ENCODE results near the gene LCN2.

Gene LCN2

GRCh38 chr9:128149001-128149701, at the start of gene LCN2:
LCN2 (plus strand) TSS chr9:128149453; CDS start chr9:128149526, 73 bp downstream.
- peaks cover 3% of the 10 kb centered on the region; the same call in 1 of the 2 replicates for H3K4me1 ChIP-seq (ENCODE audit: control insufficient read depth, insufficient read depth, low read length)
- no peak within 1 kb of the TSS for H3K4me3 ChIP-seq (ENCODE audit: low read depth, low read length)
- H3K27ac ChIP-seq (ENCODE audit: low read depth, low read length) = no peak within 1 kb of the TSS
- no peak within 1 kb of the TSS for H3K9ac ChIP-seq (ENCODE audit: low read length)
- H3K27me3 ChIP-seq (ENCODE audit: control insufficient read depth, insufficient read depth, low read length) = no peaks in the 10 kb centered on the region
- H3K9me3 ChIP-seq (ENCODE audit: control insufficient read depth, insufficient read depth, low read depth, low read length) = no peaks in the 10 kb centered on the region
- no peaks in the 10 kb centered on the region for H3K36me3 ChIP-seq (ENCODE audit: control insufficient read depth, insufficient read depth, low read length)

- Histone ChIP-seq H3K36me3 (ENCODE audit: control insufficient read depth, insufficient read depth, low read length) (peaks cover 42% of the 10 kb centered on the region), H3K9me3 (ENCODE audit: control insufficient read depth, insufficient read depth, low read depth, low read length) (no peaks in the 10 kb centered on the region), H3K27me3 (ENCODE audit: control insufficient read depth, insufficient read depth, low read length) (no peaks in the 10 kb centered on the region), H3K4me1 (ENCODE audit: control insufficient read depth, insufficient read depth, low read length) (peaks cover 42% of the 10 kb centered on the region), H3K4me3 (ENCODE audit: low read depth, low read length) (peak overlapping the region; percentile 73; the same call in 1 of the 2 replicates), H3K9ac (ENCODE audit: low read length) (peak overlapping the region; percentile 87), H3K27ac (ENCODE audit: low read depth, low read length) (no peak overlapping the region)
Measured at GRCh38 chr9:128099932-128100491, 49.2 kb upstream of the LCN2 start.

GRCh38 chr9:128100581-128100980, 48.7 kb upstream of the LCN2 start:
- no peak overlapping the region for H3K4me3 ChIP-seq (ENCODE audit: low read depth, low read length)
- H3K9ac ChIP-seq (ENCODE audit: low read length) = no peak overlapping the region
- H3K27me3 ChIP-seq (ENCODE audit: control insufficient read depth, insufficient read depth, low read length) = no peaks in the 10 kb centered on the region
- H3K27ac ChIP-seq (ENCODE audit: low read depth, low read length) = no peak overlapping the region
- no peaks in the 10 kb centered on the region for H3K9me3 ChIP-seq (ENCODE audit: control insufficient read depth, insufficient read depth, low read depth, low read length)
- peaks cover 42% of the 10 kb centered on the region for H3K4me1 ChIP-seq (ENCODE audit: control insufficient read depth, insufficient read depth, low read length)
- H3K36me3 ChIP-seq (ENCODE audit: control insufficient read depth, insufficient read depth, low read length) = peaks cover 46% of the 10 kb centered on the region

GRCh38 chr9:128101231-128101661, 48.0 kb upstream of the LCN2 start:
- Histone ChIP-seq H3K9me3 (ENCODE audit: control insufficient read depth, insufficient read depth, low read depth, low read length) (no peaks in the 10 kb centered on the region), H3K4me1 (ENCODE audit: control insufficient read depth, insufficient read depth, low read length) (peaks cover 42% of the 10 kb centered on the region), H3K9ac (ENCODE audit: low read length) (no peak overlapping the region), H3K27me3 (ENCODE audit: control insufficient read depth, insufficient read depth, low read length) (no peaks in the 10 kb centered on the region), H3K4me3 (ENCODE audit: low read depth, low read length) (no peak overlapping the region), H3K36me3 (ENCODE audit: control insufficient read depth, insufficient read depth, low read length) (peaks cover 52% of the 10 kb centered on the region), H3K27ac (ENCODE audit: low read depth, low read length) (no peak overlapping the region)

- no peak overlapping the region for H3K9ac ChIP-seq (ENCODE audit: low read length)
- no peak overlapping the region for H3K4me3 ChIP-seq (ENCODE audit: low read depth, low read length)
- H3K9me3 ChIP-seq (ENCODE audit: control insufficient read depth, insufficient read depth, low read depth, low read length) = no peaks in the 10 kb centered on the region
- no peaks in the 10 kb centered on the region for H3K27me3 ChIP-seq (ENCODE audit: control insufficient read depth, insufficient read depth, low read length)
- no peak overlapping the region for H3K27ac ChIP-seq (ENCODE audit: low read depth, low read length)
- H3K36me3 ChIP-seq (ENCODE audit: control insufficient read depth, insufficient read depth, low read length) = peaks cover 57% of the 10 kb centered on the region
- peaks cover 42% of the 10 kb centered on the region for H3K4me1 ChIP-seq (ENCODE audit: control insufficient read depth, insufficient read depth, low read length)
Measured at GRCh38 chr9:128101690-128102089, 47.6 kb upstream of the LCN2 start.

GRCh38 chr9:128102196-128102595, 47.1 kb upstream of the LCN2 start:
- Histone ChIP-seq H3K27me3 (ENCODE audit: control insufficient read depth, insufficient read depth, low read length) (no peaks in the 10 kb centered on the region), H3K36me3 (ENCODE audit: control insufficient read depth, insufficient read depth, low read length) (peaks cover 62% of the 10 kb centered on the region), H3K4me3 (ENCODE audit: low read depth, low read length) (no peak overlapping the region), H3K9me3 (ENCODE audit: control insufficient read depth, insufficient read depth, low read depth, low read length) (no peaks in the 10 kb centered on the region), H3K4me1 (ENCODE audit: control insufficient read depth, insufficient read depth, low read length) (peaks cover 37% of the 10 kb centered on the region), H3K9ac (ENCODE audit: low read length) (no peak overlapping the region), H3K27ac (ENCODE audit: low read depth, low read length) (no peak overlapping the region)

- H3K9ac ChIP-seq (ENCODE audit: low read length) = no peak overlapping the region
- peaks cover 29% of the 10 kb centered on the region for H3K4me1 ChIP-seq (ENCODE audit: control insufficient read depth, insufficient read depth, low read length)
- no peaks in the 10 kb centered on the region for H3K27me3 ChIP-seq (ENCODE audit: control insufficient read depth, insufficient read depth, low read length)
- no peak overlapping the region for H3K4me3 ChIP-seq (ENCODE audit: low read depth, low read length)
- no peak overlapping the region for H3K27ac ChIP-seq (ENCODE audit: low read depth, low read length)
- H3K9me3 ChIP-seq (ENCODE audit: control insufficient read depth, insufficient read depth, low read depth, low read length) = no peaks in the 10 kb centered on the region
- peaks cover 70% of the 10 kb centered on the region for H3K36me3 ChIP-seq (ENCODE audit: control insufficient read depth, insufficient read depth, low read length)
Measured at GRCh38 chr9:128102861-128103588, 46.2 kb upstream of the LCN2 start.

GRCh38 chr9:128103589-128103962, 45.7 kb upstream of the LCN2 start:
- Histone ChIP-seq H3K9me3 (ENCODE audit: control insufficient read depth, insufficient read depth, low read depth, low read length) (no peaks in the 10 kb centered on the region), H3K9ac (ENCODE audit: low read length) (no peak overlapping the region), H3K27ac (ENCODE audit: low read depth, low read length) (no peak overlapping the region), H3K4me1 (ENCODE audit: control insufficient read depth, insufficient read depth, low read length) (peaks cover 28% of the 10 kb centered on the region), H3K27me3 (ENCODE audit: control insufficient read depth, insufficient read depth, low read length) (no peaks in the 10 kb centered on the region), H3K36me3 (ENCODE audit: control insufficient read depth, insufficient read depth, low read length) (peaks cover 76% of the 10 kb centered on the region), H3K4me3 (ENCODE audit: low read depth, low read length) (no peak overlapping the region)

- Histone ChIP-seq H3K4me1 (ENCODE audit: control insufficient read depth, insufficient read depth, low read length) (peaks cover 24% of the 10 kb centered on the region), H3K27ac (ENCODE audit: low read depth, low read length) (no peak overlapping the region), H3K9me3 (ENCODE audit: control insufficient read depth, insufficient read depth, low read depth, low read length) (no peaks in the 10 kb centered on the region), H3K36me3 (ENCODE audit: control insufficient read depth, insufficient read depth, low read length) (peaks cover 76% of the 10 kb centered on the region), H3K27me3 (ENCODE audit: control insufficient read depth, insufficient read depth, low read length) (no peaks in the 10 kb centered on the region), H3K4me3 (ENCODE audit: low read depth, low read length) (no peak overlapping the region), H3K9ac (ENCODE audit: low read length) (no peak overlapping the region)
Measured at GRCh38 chr9:128104171-128104618, 45.1 kb upstream of the LCN2 start.

- no peak overlapping the region for H3K27ac ChIP-seq (ENCODE audit: low read depth, low read length)
- H3K4me3 ChIP-seq (ENCODE audit: low read depth, low read length) = no peak overlapping the region
- peaks cover 75% of the 10 kb centered on the region for H3K36me3 ChIP-seq (ENCODE audit: control insufficient read depth, insufficient read depth, low read length)
- no peaks in the 10 kb centered on the region for H3K9me3 ChIP-seq (ENCODE audit: control insufficient read depth, insufficient read depth, low read depth, low read length)
- no peak overlapping the region for H3K9ac ChIP-seq (ENCODE audit: low read length)
- H3K4me1 ChIP-seq (ENCODE audit: control insufficient read depth, insufficient read depth, low read length) = peaks cover 9% of the 10 kb centered on the region
- no peaks in the 10 kb centered on the region for H3K27me3 ChIP-seq (ENCODE audit: control insufficient read depth, insufficient read depth, low read length)
Measured at GRCh38 chr9:128105538-128106175, 43.6 kb upstream of the LCN2 start.

Measured in HUES6 (cell line).